Body of pancreas (tissue), 4 donors: ENCODE data around the gene PRR20D. TPM values are rescaled to one million over a fixed set of nuclear protein-coding genes. Genes with fewer than 3 reads are reported as not detected.
"Not testable (repeated sequence)": the region's sequence is repeated elsewhere in the genome, so short reads cannot be mapped to it uniquely, and the experiment has no call there.

ENCODE experiments used
- ATAC-seq: fragments of 150-250 bp; one replicate; pipeline ENCODE4 v1.9.1; 2016
- DNase-seq, 4 donors: peaks; one replicate each; pipeline ENCODE4 v3.0.0-alpha.2; 2019
- H3K27ac ChIP-seq, 4 donors: fragments of 200-600 bp; sonication (generic); 1 replicate in 3 of 4; 2 replicates in 1 of 4; pipeline versions ENCODE4 v1.5.1 to v1.6.1; 2016 to 2019; ENCODE audit warnings: mild to moderate bottlenecking in 1 of 4, mixed read lengths in 1 of 4, moderate library complexity in 1 of 4
- H3K27me3 ChIP-seq, 2 donors: fragments of 200-600 bp; sonication (generic); one replicate each; pipeline ENCODE4 v1.6.0; 2016; ENCODE audit warnings: mild to moderate bottlenecking in 1 of 2
- H3K36me3 ChIP-seq, 2 donors: fragments of 200-600 bp; sonication (generic); replicated peaks in 1 of 2; 2 replicates each; pipeline ENCODE4 v1.5.1; 2016; ENCODE audit warnings: low read depth in 2 of 2; ENCODE audit not compliant: insufficient read depth in 1 of 2
- H3K4me1 ChIP-seq: fragments of 200-600 bp; sonication (generic); one replicate; pipeline ENCODE4 v1.6.0; 2016
- H3K4me3 ChIP-seq, 2 donors: fragments of 200-600 bp; sonication (generic); 1 replicate in 1 of 2; 2 replicates in 1 of 2; pipeline ENCODE4 v1.5.1; 2016 to 2019
- H3K9me3 ChIP-seq, 3 donors: fragments of 200-600 bp; sonication (generic); 1 replicate in 2 of 3; 2 replicates in 1 of 3; pipeline ENCODE4 v1.5.1; 2016
- CTCF ChIP-seq, 7 experiments: fragments of 450-650 bp in 4 of 7; fragments of 200-600 bp in 3 of 7; sonication (generic) in 3 of 7; IDR thresholded peaks; one replicate each; pipeline ENCODE4 v1.5.1; 2016 to 2019; ENCODE audit warnings: antibody characterized with exemption in 7 of 7
- POLR2A ChIP-seq, 3 donors: fragments of 450-650 bp; IDR thresholded peaks; one replicate each; pipeline ENCODE4 v1.6.1; 2016; ENCODE audit warnings: antibody characterized with exemption in 3 of 3, mild to moderate bottlenecking in 2 of 3
- WGBS, 2 donors: methylation state at CpG; one replicate each; pipeline ENCODE4 v1.1.5; 2017; 5-methylcytosine and 5-hydroxymethylcytosine counted together
- intact Hi-C: fragments of 100-400 bp; cut with DNase I; formaldehyde crosslinking; loops from one replicate; pipeline ENCODE4 v1.15.1; 2023
- total RNA-seq, 2 donors: library from RNA; depleted of rRNA; stranded (reverse); fragments of >200 nt; gene quantifications; one replicate each; pipeline ENCODE4 v1.1.0, GENCODE V29; 2016

Gene PRR20D
- total RNA-seq = not detected

- H3K4me3 ChIP-seq, H3K27me3 ChIP-seq, H3K9me3 ChIP-seq, H3K4me1 ChIP-seq, ATAC-seq, intact Hi-C loops, DNase-seq, H3K27ac ChIP-seq, H3K36me3 ChIP-seq: not testable (repeated sequence)
- no CpG with 5 or more reads among the region's 22 CpGs for WGBS, 2 donors
Measured at GRCh38 chr13:57160332-57160731, at the start of gene PRR20D. PRR20D (plus strand) TSS chr13:57160632; CDS start chr13:57161019, 387 bp downstream.

- Histone ChIP-seq H3K27ac (no peak overlapping the region), H3K4me1 (no peaks in the 10 kb centered on the region), H3K4me3 (no peak overlapping the region), H3K27me3 (no peaks in the 10 kb centered on the region), H3K9me3 (no peaks in the 10 kb centered on the region), H3K36me3 (no peaks in the 10 kb centered on the region)
- TF ChIP-seq CTCF (IDR thresholded peaks at IDR 0.05) = no peak
- intact Hi-C loops = no loop called here
- ATAC-seq = no peak
- WGBS, 2 donors = 72 to 82% methylated on average over 4 of the region's 4 CpGs
- no peak for DNase-seq
Measured at GRCh38 chr13:57114945-57115344, 45.5 kb upstream of the PRR20D start.

GRCh38 chr13:57123681-57124080 lies 36.8 kb upstream of the PRR20D start:
- H3K27me3 ChIP-seq = no peaks in the 10 kb centered on the region
- intact Hi-C loops = no loop called here
- ATAC-seq (no peak), DNase-seq (no peak)
- H3K9me3 ChIP-seq = no peaks in the 10 kb centered on the region
- H3K4me3 ChIP-seq = no peak overlapping the region
- WGBS, 2 donors = 79 to 85% methylated on average over 1 of the region's 1 CpG
- H3K4me1 ChIP-seq = no peaks in the 10 kb centered on the region
- H3K36me3 ChIP-seq = no peaks in the 10 kb centered on the region
- TF ChIP-seq CTCF (IDR thresholded peaks at IDR 0.05) = no peak
- TF ChIP-seq POLR2A (IDR thresholded peaks at IDR 0.05) = no peak
- H3K27ac ChIP-seq = no peak overlapping the region

- WGBS, 2 donors = 59 to 61% methylated on average over 6 of the region's 6 CpGs
- no peaks in the 10 kb centered on the region for H3K36me3 ChIP-seq
- H3K9me3 ChIP-seq = no peaks in the 10 kb centered on the region
- H3K4me3 ChIP-seq = no peak overlapping the region
- ATAC-seq (no peak), DNase-seq (no peak)
- no peaks in the 10 kb centered on the region for H3K27me3 ChIP-seq
- no peaks in the 10 kb centered on the region for H3K4me1 ChIP-seq
- H3K27ac ChIP-seq = no peak overlapping the region
- intact Hi-C loops = no loop called here
- no peak for TF ChIP-seq CTCF (IDR thresholded peaks at IDR 0.05)
- TF ChIP-seq POLR2A (IDR thresholded peaks at IDR 0.05) = no peak
Measured at GRCh38 chr13:57128909-57129308, 31.5 kb upstream of the PRR20D start.

- no peak for DNase-seq
- Histone ChIP-seq H3K4me1 (no peaks in the 10 kb centered on the region), H3K9me3 (no peaks in the 10 kb centered on the region), H3K27me3 (no peaks in the 10 kb centered on the region), H3K27ac (no peak overlapping the region), H3K4me3 (no peak overlapping the region), H3K36me3 (no peaks in the 10 kb centered on the region)
- TF ChIP-seq CTCF (IDR thresholded peaks at IDR 0.05) (no peak), POLR2A (IDR thresholded peaks at IDR 0.05) (no peak)
- intact Hi-C loops = no loop called here
- WGBS, 2 donors = 39 to 40% methylated on average over 2 of the region's 2 CpGs
- no peak for ATAC-seq
Measured at GRCh38 chr13:57136093-57136492, 24.3 kb upstream of the PRR20D start.
